ENCODE measurements around the gene AMN.

The AMN gene

GRCh38 chr14:102943454-102943853 lies 21.0 kb downstream of the AMN start:
- TF ChIP-seq CTCF (IDR thresholded peaks at IDR 0.05; ENCODE audit: borderline replicate concordance, insufficient read depth, low read depth, low read length), result no peak

GRCh38 chr14:102943979-102944378 lies 21.5 kb downstream of the AMN start:
- no peak for TF ChIP-seq CTCF (IDR thresholded peaks at IDR 0.05; ENCODE audit: borderline replicate concordance, insufficient read depth, low read depth, low read length)
- no peak overlapping the region for H3K4me3 ChIP-seq (ENCODE audit: low read depth, low read length)

More at GRCh38 chr14:102943454-102943853, 21.0 kb downstream of the AMN start:
- no peak overlapping the region for H3K4me3 ChIP-seq (ENCODE audit: low read depth, low read length)

GRCh38 chr14:102944448-102945330 lies 22.2 kb downstream of the AMN start:
- H3K4me3 ChIP-seq (ENCODE audit: low read depth, low read length), result no peak overlapping the region
- no peak for TF ChIP-seq CTCF (IDR thresholded peaks at IDR 0.05; ENCODE audit: borderline replicate concordance, insufficient read depth, low read depth, low read length)

- no peak overlapping the region for H3K4me3 ChIP-seq (ENCODE audit: low read depth, low read length)
- no peak for TF ChIP-seq CTCF (IDR thresholded peaks at IDR 0.05; ENCODE audit: borderline replicate concordance, insufficient read depth, low read depth, low read length)
Observed at GRCh38 chr14:102945346-102946130, 23.1 kb downstream of the AMN start.

- no peak overlapping the region for H3K4me3 ChIP-seq (ENCODE audit: low read depth, low read length)
- no peak for TF ChIP-seq CTCF (IDR thresholded peaks at IDR 0.05; ENCODE audit: borderline replicate concordance, insufficient read depth, low read depth, low read length)
Observed at GRCh38 chr14:102947321-102948103, 25.0 kb downstream of the AMN start.

- TF ChIP-seq CTCF (IDR thresholded peaks at IDR 0.05; ENCODE audit: borderline replicate concordance, insufficient read depth, low read depth, low read length), result no peak
- no peak overlapping the region for H3K4me3 ChIP-seq (ENCODE audit: low read depth, low read length)
Observed at GRCh38 chr14:102948698-102949061, 26.2 kb downstream of the AMN start.

All from GM12875 (cell line).